ENCODE data around the gene DRD4.
A peak's percentile ranks its signal among the peaks of the same experiment; 100 is the strongest.
"Not testable (repeated sequence)": the region's sequence is repeated elsewhere in the genome, so short reads cannot be mapped to it uniquely, and the experiment has no call there.

DRD4 gene

DNA sequence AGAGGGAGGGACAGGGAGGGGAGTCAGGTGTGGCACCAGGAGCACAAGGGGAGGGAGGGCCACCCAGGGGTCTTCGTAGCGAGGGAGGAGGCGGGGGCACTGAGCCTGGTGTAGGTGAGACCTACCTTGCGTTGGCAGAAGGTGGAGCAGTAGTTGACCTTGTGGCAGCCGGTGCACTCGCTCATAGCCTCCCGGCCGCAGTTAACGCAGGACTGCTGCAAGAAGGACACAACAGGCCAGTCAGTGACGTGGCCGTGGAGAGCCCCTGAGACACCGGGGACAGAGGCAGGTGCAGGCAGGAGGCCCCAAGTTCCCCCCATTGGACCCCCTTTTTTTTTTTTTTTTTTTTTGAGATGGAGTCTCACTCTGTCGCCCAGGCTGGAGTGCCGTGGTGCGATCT lies 16.8 kb downstream of the DRD4 start:
- no peak for DNase-seq (ENCODE audit: extremely low spot score)
- CTCF ChIA-PET = no interaction called here
- POLR2A ChIA-PET = no interaction called here
- TF ChIP-seq NFRKB (IDR thresholded peaks at IDR 0.05) = no peak
- no peak for TF ChIP-seq SP1 (IDR thresholded peaks at IDR 0.05)
- TF ChIP-seq SUZ12 (IDR thresholded peaks at IDR 0.05) = no peak
- TF ChIP-seq ELF4 (IDR thresholded peaks at IDR 0.05) = no peak
- no peak for TF ChIP-seq FOXM1 (IDR thresholded peaks at IDR 0.05; ENCODE audit: borderline replicate concordance)
- no peak for TF ChIP-seq FOXA1 (IDR thresholded peaks at IDR 0.05)
- no peak for TF ChIP-seq BHLHE40 (IDR thresholded peaks at IDR 0.05; ENCODE audit: borderline replicate concordance)

DNA sequence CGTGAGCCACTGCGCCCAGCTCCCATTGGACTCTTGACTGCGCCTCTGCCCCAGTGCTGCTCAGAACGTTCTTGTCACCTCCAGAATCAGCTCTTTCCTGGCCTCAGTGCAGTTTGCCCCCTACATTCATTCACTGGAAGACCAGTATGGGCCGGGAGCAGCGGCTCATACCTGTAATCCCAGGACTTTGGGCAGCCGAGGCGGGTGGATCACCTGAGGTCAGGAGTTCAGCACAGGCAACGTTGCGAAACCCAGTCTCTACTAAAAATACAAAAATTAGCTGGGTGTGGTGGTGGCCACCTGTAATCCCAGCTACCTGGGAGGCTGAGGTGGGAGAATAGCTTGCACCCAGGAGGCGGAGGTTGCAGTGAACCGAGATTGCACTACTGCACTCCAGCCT lies 17.4 kb downstream of the DRD4 start:
- POLR2A ChIA-PET = not testable (repeated sequence)
- CTCF ChIA-PET = interaction anchor here (1.7 kb wide), 1 partner anchor 69 kb away, joined by 7 read pairs; no protein-coding TSS in a partner anchor

DNA sequence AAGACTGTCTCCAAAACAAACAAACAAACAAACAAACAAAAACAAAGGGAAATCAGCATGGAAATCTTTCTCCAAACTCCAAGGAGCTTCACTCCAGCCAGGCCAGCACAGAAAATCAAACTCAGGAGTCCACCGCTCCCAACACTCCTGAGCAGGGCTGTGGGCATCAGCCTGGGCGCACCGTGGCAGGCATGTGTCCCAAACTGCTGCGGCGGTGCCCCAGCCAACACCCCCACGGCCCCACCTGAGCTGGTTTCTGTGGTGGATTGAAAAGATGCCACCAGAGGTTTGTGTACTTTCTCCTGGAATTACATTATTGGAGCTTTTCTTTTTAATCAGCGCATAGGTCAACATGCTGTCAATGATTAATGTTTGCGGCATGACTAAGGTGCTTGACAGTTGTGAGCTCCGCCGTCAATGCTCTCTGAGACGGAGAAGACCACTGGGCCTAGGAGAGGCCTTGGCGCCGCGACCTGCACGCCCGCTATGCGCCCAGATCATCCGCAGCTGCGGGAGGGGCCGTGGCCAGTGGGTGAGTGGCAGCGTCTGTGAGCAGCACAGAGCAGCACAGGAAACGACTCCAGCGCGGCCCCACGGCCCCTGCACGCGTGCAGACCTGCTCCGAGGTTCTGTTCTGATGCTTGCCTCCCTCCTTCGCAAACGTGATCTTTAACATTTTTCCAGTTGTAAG lies 18.1 kb downstream of the DRD4 start:
- CTCF ChIA-PET = interaction anchor here (1.7 kb wide), 1 partner anchor 68 kb away, joined by 7 read pairs; no protein-coding TSS in a partner anchor
- no peak for DNase-seq (ENCODE audit: extremely low spot score)
- POLR2A ChIA-PET = no interaction called here
- no peak for TF ChIP-seq ARNT (IDR thresholded peaks at IDR 0.05)
- TF ChIP-seq FOXK2 (IDR thresholded peaks at IDR 0.05) = no peak
- no peak for TF ChIP-seq ZNF384 (IDR thresholded peaks at IDR 0.05)
- no peak for TF ChIP-seq NFRKB (IDR thresholded peaks at IDR 0.05)
- no peak for TF ChIP-seq SP1 (IDR thresholded peaks at IDR 0.05)
- no peak for TF ChIP-seq SUZ12 (IDR thresholded peaks at IDR 0.05)
- no peak for TF ChIP-seq LEF1 (IDR thresholded peaks at IDR 0.05; ENCODE audit: borderline replicate concordance)
- TF ChIP-seq HDGF (IDR thresholded peaks at IDR 0.05; ENCODE audit: borderline replicate concordance) = no peak
- TF ChIP-seq FOXM1 (IDR thresholded peaks at IDR 0.05; ENCODE audit: borderline replicate concordance) = no peak
- no peak for TF ChIP-seq L3MBTL2 (conservative IDR thresholded peaks at IDR 0.05)
- no peak for TF ChIP-seq CTBP1 (IDR thresholded peaks at IDR 0.05; ENCODE audit: borderline replicate concordance)
- no peak for TF ChIP-seq TARDBP (IDR thresholded peaks at IDR 0.05)
- TF ChIP-seq, protein P1, sequence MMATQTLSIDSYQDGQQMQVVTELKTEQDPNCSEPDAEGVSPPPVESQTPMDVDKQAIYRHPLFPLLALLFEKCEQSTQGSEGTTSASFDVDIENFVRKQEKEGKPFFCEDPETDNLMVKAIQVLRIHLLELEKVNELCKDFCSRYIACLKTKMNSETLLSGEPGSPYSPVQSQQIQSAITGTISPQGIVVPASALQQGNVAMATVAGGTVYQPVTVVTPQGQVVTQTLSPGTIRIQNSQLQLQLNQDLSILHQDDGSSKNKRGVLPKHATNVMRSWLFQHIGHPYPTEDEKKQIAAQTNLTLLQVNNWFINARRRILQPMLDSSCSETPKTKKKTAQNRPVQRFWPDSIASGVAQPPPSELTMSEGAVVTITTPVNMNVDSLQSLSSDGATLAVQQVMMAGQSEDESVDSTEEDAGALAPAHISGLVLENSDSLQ (IDR thresholded peaks at IDR 0.05) = no peak
- TF ChIP-seq ELF4 (IDR thresholded peaks at IDR 0.05) = no peak
- TF ChIP-seq BHLHE40 (IDR thresholded peaks at IDR 0.05; ENCODE audit: borderline replicate concordance) = no peak
- TF ChIP-seq FOXA1 (IDR thresholded peaks at IDR 0.05) = no peak

More for the DNA sequence above, 17.4 kb downstream of the DRD4 start:
- DNase-seq (ENCODE audit: extremely low spot score) = not testable (repeated sequence)

DNA sequence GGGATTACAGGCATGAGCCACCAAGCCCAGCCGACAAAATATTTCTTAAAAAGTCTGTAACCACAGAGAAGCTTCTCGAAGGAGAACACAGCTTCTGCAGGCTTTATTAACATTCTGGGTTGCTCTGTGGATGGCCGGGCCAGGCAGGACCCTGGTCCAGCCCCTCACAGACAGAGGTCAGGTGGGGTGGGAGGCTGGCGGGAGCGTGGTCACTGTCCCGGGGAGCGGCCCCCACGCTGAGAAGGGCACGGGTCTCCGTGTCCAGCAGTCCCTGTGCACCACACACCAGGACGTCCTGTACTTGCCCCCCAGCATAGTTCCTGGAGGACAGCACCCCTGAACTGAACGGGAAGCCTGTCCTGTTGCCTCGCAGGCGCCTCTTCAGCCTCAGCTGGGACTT lies 19.4 kb downstream of the DRD4 start:
- CTCF ChIA-PET = no interaction called here
- no peak for TF ChIP-seq FOXA1 (IDR thresholded peaks at IDR 0.05)
- no peak for TF ChIP-seq FOXK2 (IDR thresholded peaks at IDR 0.05)
- no peak for TF ChIP-seq ELF4 (IDR thresholded peaks at IDR 0.05)
- TF ChIP-seq TARDBP (IDR thresholded peaks at IDR 0.05) = no peak
- TF ChIP-seq HDGF (IDR thresholded peaks at IDR 0.05; ENCODE audit: borderline replicate concordance) = no peak
- TF ChIP-seq FOXM1 (IDR thresholded peaks at IDR 0.05; ENCODE audit: borderline replicate concordance) = no peak
- no peak for TF ChIP-seq CTBP1 (IDR thresholded peaks at IDR 0.05; ENCODE audit: borderline replicate concordance)
- TF ChIP-seq NFRKB (IDR thresholded peaks at IDR 0.05) = no peak
- TF ChIP-seq ARNT (IDR thresholded peaks at IDR 0.05) = no peak
- TF ChIP-seq, protein P1 (IDR thresholded peaks at IDR 0.05) = no peak
- no peak for TF ChIP-seq BHLHE40 (IDR thresholded peaks at IDR 0.05; ENCODE audit: borderline replicate concordance)
- no peak for TF ChIP-seq LEF1 (IDR thresholded peaks at IDR 0.05; ENCODE audit: borderline replicate concordance)
- no peak for TF ChIP-seq L3MBTL2 (conservative IDR thresholded peaks at IDR 0.05)
- no peak for TF ChIP-seq SP1 (IDR thresholded peaks at IDR 0.05)
- no peak for TF ChIP-seq ZNF384 (IDR thresholded peaks at IDR 0.05)
- no peak for TF ChIP-seq SUZ12 (IDR thresholded peaks at IDR 0.05)
- peak; percentile 3 for DNase-seq (ENCODE audit: extremely low spot score)
- POLR2A ChIA-PET = no interaction called here

DNA sequence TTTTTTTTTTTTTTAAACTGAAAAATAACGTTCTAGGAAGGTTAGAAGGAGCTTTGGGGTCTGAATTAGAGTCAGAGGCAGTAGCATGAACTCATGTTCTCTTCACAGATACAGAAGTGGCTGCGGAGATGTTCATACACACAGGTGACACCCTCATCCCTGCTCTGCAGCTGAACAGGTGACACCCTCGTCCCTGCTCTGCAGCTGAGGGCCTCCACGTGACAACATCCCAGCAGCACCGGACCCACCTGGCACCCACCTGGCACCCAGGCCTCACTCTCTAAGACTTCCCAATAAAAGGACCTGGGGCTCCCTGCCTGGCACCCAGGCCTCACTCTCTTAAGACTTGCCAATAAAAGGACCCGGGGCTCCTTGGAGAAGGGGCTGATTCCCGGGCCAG lies 19.8 kb downstream of the DRD4 start:
- peak; percentile 3 for DNase-seq (ENCODE audit: extremely low spot score)
- TF ChIP-seq HDGF (IDR thresholded peaks at IDR 0.05; ENCODE audit: borderline replicate concordance) (no peak), ELF4 (IDR thresholded peaks at IDR 0.05) (no peak), FOXA1 (IDR thresholded peaks at IDR 0.05) (no peak), ARNT (IDR thresholded peaks at IDR 0.05) (no peak), SP1 (IDR thresholded peaks at IDR 0.05) (no peak), CTBP1 (IDR thresholded peaks at IDR 0.05; ENCODE audit: borderline replicate concordance) (no peak), FOXK2 (IDR thresholded peaks at IDR 0.05) (no peak), L3MBTL2 (conservative IDR thresholded peaks at IDR 0.05) (no peak), TARDBP (IDR thresholded peaks at IDR 0.05) (no peak), LEF1 (IDR thresholded peaks at IDR 0.05; ENCODE audit: borderline replicate concordance) (no peak), ZNF384 (IDR thresholded peaks at IDR 0.05) (no peak), SUZ12 (IDR thresholded peaks at IDR 0.05) (no peak), NFRKB (IDR thresholded peaks at IDR 0.05) (no peak), FOXM1 (IDR thresholded peaks at IDR 0.05; ENCODE audit: borderline replicate concordance) (no peak), BHLHE40 (IDR thresholded peaks at IDR 0.05; ENCODE audit: borderline replicate concordance) (no peak)
- TF ChIP-seq, protein P1 (IDR thresholded peaks at IDR 0.05) = no peak
- CTCF ChIA-PET = interaction anchor here (0.6 kb wide), 1 partner anchor 12 kb away, joined by 3 read pairs; no protein-coding TSS in a partner anchor
- POLR2A ChIA-PET = no interaction called here

DNA sequence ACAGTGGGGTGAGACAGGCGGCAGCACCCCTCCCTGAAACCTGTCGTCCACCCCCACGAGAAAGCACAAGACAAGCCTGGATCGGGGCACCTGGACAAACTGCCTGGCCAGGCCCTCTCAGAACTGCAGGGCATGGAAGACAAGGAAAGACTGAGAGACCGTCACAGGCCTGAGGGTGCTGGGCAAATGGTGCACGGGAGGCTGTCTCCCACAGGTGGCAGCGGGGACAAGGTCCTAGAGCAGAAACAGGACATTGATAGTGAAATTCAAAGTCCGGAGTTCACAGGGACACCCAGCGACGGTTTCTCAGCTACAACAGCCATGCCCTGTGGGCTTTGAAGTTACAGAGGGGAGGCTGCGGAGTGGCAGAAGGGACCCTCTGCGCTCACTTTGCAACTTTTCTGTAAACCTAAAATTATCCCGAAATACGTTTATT lies 20.6 kb downstream of the DRD4 start:
- TF ChIP-seq FOXK2 (IDR thresholded peaks at IDR 0.05) = no peak
- no peak for TF ChIP-seq CTBP1 (IDR thresholded peaks at IDR 0.05; ENCODE audit: borderline replicate concordance)
- no peak for TF ChIP-seq FOXA1 (IDR thresholded peaks at IDR 0.05)
- no peak for TF ChIP-seq BHLHE40 (IDR thresholded peaks at IDR 0.05; ENCODE audit: borderline replicate concordance)
- ChIA-PET POLR2A (no interaction called here), CTCF (interaction anchor here (0.6 kb wide), 1 partner anchor 11 kb away, joined by 3 read pairs; no protein-coding TSS in a partner anchor)
- no peak for DNase-seq (ENCODE audit: extremely low spot score)
